Measurements from ENCODE around the gene LSM8. TPM values are rescaled to one million over a fixed set of nuclear protein-coding genes. Genes with fewer than 3 reads are reported as not detected.

LSM8 gene
- polyA plus RNA-seq, 1 donor (not counting 4 experiments of a cell fraction or from before 2014, with no cell fraction given), result 50.2 TPM

- no peak for DNase-seq (ENCODE audit: low read depth, low spot score)
Measured at GRCh38 chr7:118182593-118183427, 1.2 kb upstream of the LSM8 start.

GRCh38 chr7:118183428-118183785 lies 557 bp upstream of the LSM8 start:
- FAIRE-seq, result peak; percentile 36
- H3K4me2 ChIP-seq (ENCODE audit: control insufficient read depth, extremely low read depth, insufficient read depth, low read depth, low read length), result peak overlapping the region; percentile 91
- H3K36me3 ChIP-seq (ENCODE audit: control insufficient read depth in 2 of 2, extremely low read depth in 1 of 2, insufficient read depth in 2 of 2, low read length in 2 of 2), result peaks cover 0 to 1% of the 10 kb centered on the region in 2 experiments
- H3K9me1 ChIP-seq (ENCODE audit: control insufficient read depth, extremely low read depth, insufficient read depth, low read length), result no peaks in the 10 kb centered on the region
- H3K27ac ChIP-seq (ENCODE audit: control insufficient read depth, insufficient read depth, low read length), result peak overlapping the region; percentile 90
- H3K9ac ChIP-seq (ENCODE audit: control insufficient read depth, extremely low read depth, insufficient read depth, low read length), result peak overlapping the region; percentile 93
- dilution Hi-C loops (cut with MboI; ENCODE audit: extremely low pct_ligation_motif_present, low sequenced_read_pairs), result no loop called here
- peak overlapping the region; percentile 98 for H2AFZ ChIP-seq (ENCODE audit: control insufficient read depth, low read length)
- H3K27me3 ChIP-seq (ENCODE audit: control insufficient read depth, extremely low read depth, insufficient read depth, low read length), result no peaks in the 10 kb centered on the region
- H3K9me3 ChIP-seq (ENCODE audit: control insufficient read depth, low read depth, low read length), result no peaks in the 10 kb centered on the region
- peaks cover 12% of the 10 kb centered on the region for H3K4me1 ChIP-seq (ENCODE audit: control insufficient read depth, extremely low read depth, insufficient read depth, low read length)
- no peaks in the 10 kb centered on the region for H4K20me1 ChIP-seq (ENCODE audit: control insufficient read depth, extremely low read depth, insufficient read depth, low read length)
- DNase-seq (ENCODE audit: low read depth, low spot score), result no peak
- TF ChIP-seq CTCF (optimal IDR thresholded peaks at IDR 0.05 in 1 of 3, IDR thresholded peaks at IDR 0.05 in 1 of 3, conservative IDR thresholded peaks at IDR 0.05 in 1 of 3; ENCODE audit: extremely low read depth in 1 of 3, insufficient read depth in 2 of 3, low read length in 3 of 3) (no peak), EZH2 (IDR thresholded peaks at IDR 0.05; ENCODE audit: low read length) (no peak)
- H3K4me3 ChIP-seq (ENCODE audit: control insufficient read depth in 2 of 3, extremely low read depth in 1 of 3, insufficient read depth in 2 of 3, low read depth in 1 of 3, low read length in 3 of 3), result peak overlapping the region; percentile 76 to 99 (median 82)
- H3K79me2 ChIP-seq (ENCODE audit: control insufficient read depth, insufficient read depth, low read length), result peaks cover 41% of the 10 kb centered on the region

More at GRCh38 chr7:118182593-118183427, 1.2 kb upstream of the LSM8 start:
- peak overlapping the region; percentile 93 for H3K9ac ChIP-seq (ENCODE audit: control insufficient read depth, extremely low read depth, insufficient read depth, low read length)
- FAIRE-seq, result no peak
- peaks cover 41% of the 10 kb centered on the region for H3K79me2 ChIP-seq (ENCODE audit: control insufficient read depth, insufficient read depth, low read length)
- no peaks in the 10 kb centered on the region for H3K27me3 ChIP-seq (ENCODE audit: control insufficient read depth, extremely low read depth, insufficient read depth, low read length)
- peaks cover 12% of the 10 kb centered on the region for H3K4me1 ChIP-seq (ENCODE audit: control insufficient read depth, extremely low read depth, insufficient read depth, low read length)
- H4K20me1 ChIP-seq (ENCODE audit: control insufficient read depth, extremely low read depth, insufficient read depth, low read length), result no peaks in the 10 kb centered on the region
- H3K4me3 ChIP-seq (ENCODE audit: control insufficient read depth in 2 of 3, extremely low read depth in 1 of 3, insufficient read depth in 2 of 3, low read depth in 1 of 3, low read length in 3 of 3), result peak overlapping the region; percentile 76 to 99 (median 82)
- no peaks in the 10 kb centered on the region for H3K9me3 ChIP-seq (ENCODE audit: control insufficient read depth, low read depth, low read length)
- dilution Hi-C loops (cut with MboI; ENCODE audit: extremely low pct_ligation_motif_present, low sequenced_read_pairs), result no loop called here
- no peak for TF ChIP-seq EZH2 (IDR thresholded peaks at IDR 0.05; ENCODE audit: low read length)
- TF ChIP-seq CTCF (optimal IDR thresholded peaks at IDR 0.05 in 1 of 3, IDR thresholded peaks at IDR 0.05 in 1 of 3, conservative IDR thresholded peaks at IDR 0.05 in 1 of 3; ENCODE audit: extremely low read depth in 1 of 3, insufficient read depth in 2 of 3, low read length in 3 of 3), result no peak
- peak overlapping the region; percentile 98 for H2AFZ ChIP-seq (ENCODE audit: control insufficient read depth, low read length)
- H3K36me3 ChIP-seq (ENCODE audit: control insufficient read depth in 2 of 2, extremely low read depth in 1 of 2, insufficient read depth in 2 of 2, low read length in 2 of 2), result peaks cover 0 to 1% of the 10 kb centered on the region in 2 experiments
- H3K27ac ChIP-seq (ENCODE audit: control insufficient read depth, insufficient read depth, low read length), result peak overlapping the region; percentile 90
- H3K9me1 ChIP-seq (ENCODE audit: control insufficient read depth, extremely low read depth, insufficient read depth, low read length), result no peaks in the 10 kb centered on the region
- H3K4me2 ChIP-seq (ENCODE audit: control insufficient read depth, extremely low read depth, insufficient read depth, low read depth, low read length), result peak overlapping the region; percentile 91

Data from keratinocyte (primary cell).